ENCODE measurements around the gene SNRPA1.

- TF ChIP-seq POLR2A (IDR thresholded peaks at IDR 0.05): no peak
- TF ChIP-seq CTCF (IDR thresholded peaks at IDR 0.05): no peak
Measured at GRCh38 chr15:101272584-101272983, 22.5 kb downstream of the SNRPA1 start.
